GM21529 (cell line): ENCODE results near the gene TP53AIP1.

Experiments
- ATAC-seq: cut with Tn5 transposase; IDR thresholded peaks from one replicate; pipeline ENCODE4 v1.9.1; 2021; ENCODE audit not compliant: unreplicated experiment

TP53AIP1 gene

DNA sequence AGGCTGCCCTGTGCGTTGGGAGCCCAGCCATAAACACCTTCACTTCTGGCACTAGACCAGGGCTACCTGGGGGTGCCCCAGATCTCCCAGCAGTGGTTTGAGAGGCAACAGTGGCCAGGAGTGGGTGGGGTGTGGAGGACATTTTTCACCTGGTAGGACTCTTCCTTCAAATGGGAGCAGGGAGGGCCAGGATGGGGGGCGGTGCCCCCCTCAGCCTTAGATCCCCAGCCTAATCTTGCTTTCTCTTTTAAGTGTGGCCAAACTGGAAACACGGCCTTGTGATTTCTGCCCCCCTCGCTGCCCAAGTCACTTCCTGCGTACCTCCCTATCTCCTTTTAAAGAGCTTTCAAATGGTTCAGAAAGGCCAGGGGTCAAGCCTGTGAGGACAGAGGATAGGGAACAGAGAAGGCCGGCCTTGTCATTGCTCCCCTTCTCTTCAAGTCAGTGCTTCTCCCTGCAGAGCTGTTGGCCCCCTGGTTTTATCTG is 50.7 kb downstream of the TP53AIP1 start:
- no peak for ATAC-seq

- no peak for ATAC-seq
These were observed 51.9 kb downstream of the TP53AIP1 start, which contains the start of gene KCNJ5 for GRCh38 chr11:128890543-128891368. KCNJ5 (plus strand) TSS chr11:128891356; CDS start chr11:128911274, 19,918 bp downstream.

GRCh38 chr11:128890216-128890542 is 52.5 kb downstream of the TP53AIP1 start:
- no peak for ATAC-seq

- ATAC-seq = no peak
These were observed 52.9 kb downstream of the TP53AIP1 start for GRCh38 chr11:128889657-128890213.

DNA sequence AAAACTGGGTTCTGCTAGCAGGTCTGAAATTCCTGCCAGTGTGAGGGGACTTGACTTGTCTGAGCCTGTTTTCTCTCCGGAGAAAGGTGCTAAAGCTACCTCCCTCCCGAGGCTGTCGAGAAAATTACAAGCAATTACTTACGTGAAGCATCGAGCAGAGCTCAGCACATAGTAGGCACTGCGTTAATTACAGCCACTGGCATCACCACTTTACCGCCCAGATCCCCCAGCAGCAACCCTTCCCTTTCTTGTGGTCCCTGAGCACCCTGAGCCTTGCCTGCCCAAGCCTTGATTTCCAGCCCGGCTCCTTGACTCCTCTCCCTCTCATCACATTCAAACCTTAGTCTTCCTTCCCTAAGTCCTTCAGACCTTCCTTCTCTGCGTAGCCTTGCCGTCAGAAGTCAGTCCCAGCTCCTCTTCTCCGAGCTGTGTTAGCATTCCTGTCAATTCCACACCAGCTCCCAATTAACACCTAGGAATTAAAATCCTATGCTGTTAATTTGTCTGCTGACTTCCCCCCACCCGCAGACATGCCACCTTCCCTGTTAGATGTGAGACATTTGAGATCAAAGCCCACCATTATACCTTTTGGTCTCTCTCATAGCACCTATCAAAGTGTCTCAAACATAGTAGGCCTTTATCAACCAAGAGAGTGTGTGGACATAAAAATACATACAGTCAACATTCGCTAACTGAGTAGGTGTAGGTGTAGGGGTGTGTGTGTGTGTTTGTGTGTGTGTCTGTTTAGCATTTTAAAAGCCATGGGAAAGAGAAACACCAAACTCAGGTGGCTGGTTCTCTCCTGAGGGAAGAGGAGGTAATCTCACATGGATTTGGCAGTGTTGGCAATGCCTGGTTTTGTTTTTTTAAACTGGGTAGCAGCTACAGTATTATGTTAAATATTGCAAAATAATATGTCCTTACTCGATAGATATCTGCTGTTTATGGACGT is 54.4 kb downstream of the TP53AIP1 start:
- ATAC-seq = no peak

- no peak for ATAC-seq
These were observed 56.1 kb downstream of the TP53AIP1 start for GRCh38 chr11:128886406-128887124.
